ENCODE data around the gene CFAP210.

CFAP210 gene

DNA sequence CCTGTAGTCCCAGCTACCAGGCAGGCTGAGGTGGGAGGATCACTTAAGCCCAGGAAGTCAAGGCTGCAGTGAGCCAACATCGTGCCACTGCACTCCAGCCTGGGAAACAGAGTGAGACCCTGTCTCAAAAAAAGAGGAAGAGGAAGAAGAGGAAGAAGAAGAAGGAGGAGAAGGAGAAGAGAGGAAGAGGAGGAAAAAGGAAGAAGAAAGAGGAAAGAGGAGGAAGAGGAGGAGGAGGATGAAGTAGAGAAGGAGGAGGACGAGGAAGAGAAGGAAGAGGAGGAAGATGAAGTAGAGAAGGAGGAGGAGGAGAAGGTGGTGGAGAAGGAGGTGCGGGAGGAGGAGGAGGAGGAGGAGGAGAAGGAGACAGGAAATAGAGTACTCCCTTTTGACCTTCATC, 38.0 kb downstream of the CFAP210 start:
- ChIA-PET POLR2A (no interaction called here), CTCF (interaction anchor here (1.3 kb wide), 2 partner anchors 8 to 10 kb away, joined by 3 read pairs; no protein-coding TSS in a partner anchor)

DNA sequence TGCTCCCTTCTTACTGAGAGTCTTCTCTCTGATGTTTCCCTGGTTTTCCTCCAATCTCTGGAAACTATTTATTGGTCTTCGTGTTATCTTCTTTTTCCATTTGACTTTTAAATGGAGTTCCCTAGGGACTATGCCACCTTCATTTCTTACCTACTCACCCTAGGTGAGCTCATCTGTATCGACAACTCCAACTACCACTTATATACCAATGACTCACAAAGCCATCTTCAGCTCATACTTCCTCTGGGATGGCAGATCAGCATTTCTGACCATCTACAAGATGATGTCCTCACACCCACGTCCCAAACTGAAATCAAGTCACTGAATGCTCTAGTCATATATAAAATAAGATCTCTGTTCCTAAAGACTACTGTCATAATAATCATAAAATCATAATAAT, 40.6 kb downstream of the CFAP210 start:
- DNase-seq: no peak
- WGBS (ENCODE audit: insufficient coverage): 100% methylated on average over 2 of the region's 3 CpGs
- Histone ChIP-seq H3K9me3 (ENCODE audit: control extremely low read depth in 1 of 5, control insufficient read depth in 4 of 5, insufficient read depth in 2 of 5, low read depth in 1 of 5, low read length in 4 of 5) (no peaks in the 10 kb centered on the region), H3K36me3 (ENCODE audit: control insufficient read depth in 4 of 4, insufficient read depth in 4 of 4, low read length in 3 of 4) (no peaks in the 10 kb centered on the region), H3K27me3 (replicated peaks in 2 of 5; ENCODE audit: control insufficient read depth in 4 of 5, insufficient read depth in 5 of 5, low read length in 4 of 5) (no peaks in the 10 kb centered on the region), H3K4me3 (ENCODE audit: control insufficient read depth in 1 of 7, extremely low read depth in 1 of 7, insufficient read depth in 4 of 7, low read depth in 2 of 7, low read length in 6 of 7) (no peak overlapping the region), H3K27ac (ENCODE audit: insufficient read depth in 1 of 2, low read depth in 1 of 2, low read length in 2 of 2, poor library complexity in 1 of 2, severe bottlenecking in 2 of 2) (no peak overlapping the region), H3K4me1 (ENCODE audit: control extremely low read depth in 1 of 4, control insufficient read depth in 4 of 4, insufficient read depth in 4 of 4, low read length in 3 of 4) (peaks cover 0 to 5% (median 1%) of the 10 kb centered on the region in 4 experiments)
- ChIA-PET CTCF (interaction anchor here (1.4 kb wide), 1 partner anchor 10 kb away, joined by 3 read pairs; no protein-coding TSS in a partner anchor), POLR2A (no interaction called here)

More for the DNA sequence above, 38.0 kb downstream of the CFAP210 start:
- no peaks in the 10 kb centered on the region for H3K9me3 ChIP-seq (ENCODE audit: control extremely low read depth in 1 of 5, control insufficient read depth in 4 of 5, insufficient read depth in 2 of 5, low read depth in 1 of 5, low read length in 4 of 5)
- H3K4me3 ChIP-seq (ENCODE audit: control insufficient read depth in 1 of 7, extremely low read depth in 1 of 7, insufficient read depth in 4 of 7, low read depth in 2 of 7, low read length in 6 of 7): no peak overlapping the region
- H3K36me3 ChIP-seq (ENCODE audit: control insufficient read depth in 4 of 4, insufficient read depth in 4 of 4, low read length in 3 of 4): no peaks in the 10 kb centered on the region
- DNase-seq: no peak
- no peaks in the 10 kb centered on the region for H3K27me3 ChIP-seq (replicated peaks in 2 of 5; ENCODE audit: control insufficient read depth in 4 of 5, insufficient read depth in 5 of 5, low read length in 4 of 5)
- H3K27ac ChIP-seq (ENCODE audit: insufficient read depth in 1 of 2, low read depth in 1 of 2, low read length in 2 of 2, poor library complexity in 1 of 2, severe bottlenecking in 2 of 2): no peak overlapping the region
- peaks cover 0 to 18% (median 5%) of the 10 kb centered on the region in 4 experiments for H3K4me1 ChIP-seq (ENCODE audit: control extremely low read depth in 1 of 4, control insufficient read depth in 4 of 4, insufficient read depth in 4 of 4, low read length in 3 of 4)
- 76% methylated on average over 3 of the region's 3 CpGs for WGBS (ENCODE audit: insufficient coverage)

- Histone ChIP-seq H3K4me3 (ENCODE audit: control insufficient read depth in 1 of 7, extremely low read depth in 1 of 7, insufficient read depth in 4 of 7, low read depth in 2 of 7, low read length in 6 of 7) (no peak overlapping the region), H3K27ac (ENCODE audit: insufficient read depth in 1 of 2, low read depth in 1 of 2, low read length in 2 of 2, poor library complexity in 1 of 2, severe bottlenecking in 2 of 2) (no peak overlapping the region), H3K27me3 (replicated peaks in 2 of 5; ENCODE audit: control insufficient read depth in 4 of 5, insufficient read depth in 5 of 5, low read length in 4 of 5) (no peaks in the 10 kb centered on the region), H3K9me3 (ENCODE audit: control extremely low read depth in 1 of 5, control insufficient read depth in 4 of 5, insufficient read depth in 2 of 5, low read depth in 1 of 5, low read length in 4 of 5) (no peaks in the 10 kb centered on the region), H3K4me1 (ENCODE audit: control extremely low read depth in 1 of 4, control insufficient read depth in 4 of 4, insufficient read depth in 4 of 4, low read length in 3 of 4) (no peaks in the 10 kb centered on the region), H3K36me3 (ENCODE audit: control insufficient read depth in 4 of 4, insufficient read depth in 4 of 4, low read length in 3 of 4) (no peaks in the 10 kb centered on the region)
- POLR2A ChIA-PET: no interaction called here
- DNase-seq: no peak
- no CpG with 5 or more reads among the region's 1 CpG for WGBS (ENCODE audit: insufficient coverage)
- CTCF ChIA-PET: no interaction called here
Observed at GRCh38 chr2:169649278-169649677, 44.9 kb downstream of the CFAP210 start.

GRCh38 chr2:169647496-169647895, 46.7 kb downstream of the CFAP210 start:
- no peak for DNase-seq
- 100% methylated on average over 1 of the region's 2 CpGs for WGBS (ENCODE audit: insufficient coverage)
- H3K9me3 ChIP-seq (ENCODE audit: control extremely low read depth in 1 of 5, control insufficient read depth in 4 of 5, insufficient read depth in 2 of 5, low read depth in 1 of 5, low read length in 4 of 5): no peaks in the 10 kb centered on the region
- H3K36me3 ChIP-seq (ENCODE audit: control insufficient read depth in 4 of 4, insufficient read depth in 4 of 4, low read length in 3 of 4): no peaks in the 10 kb centered on the region
- CTCF ChIA-PET: no interaction called here
- H3K27ac ChIP-seq (ENCODE audit: insufficient read depth in 1 of 2, low read depth in 1 of 2, low read length in 2 of 2, poor library complexity in 1 of 2, severe bottlenecking in 2 of 2): no peak overlapping the region
- no peaks in the 10 kb centered on the region for H3K4me1 ChIP-seq (ENCODE audit: control extremely low read depth in 1 of 4, control insufficient read depth in 4 of 4, insufficient read depth in 4 of 4, low read length in 3 of 4)
- H3K4me3 ChIP-seq (ENCODE audit: control insufficient read depth in 1 of 7, extremely low read depth in 1 of 7, insufficient read depth in 4 of 7, low read depth in 2 of 7, low read length in 6 of 7): no peak overlapping the region
- no peaks in the 10 kb centered on the region for H3K27me3 ChIP-seq (replicated peaks in 2 of 5; ENCODE audit: control insufficient read depth in 4 of 5, insufficient read depth in 5 of 5, low read length in 4 of 5)
- POLR2A ChIA-PET: no interaction called here

DNA sequence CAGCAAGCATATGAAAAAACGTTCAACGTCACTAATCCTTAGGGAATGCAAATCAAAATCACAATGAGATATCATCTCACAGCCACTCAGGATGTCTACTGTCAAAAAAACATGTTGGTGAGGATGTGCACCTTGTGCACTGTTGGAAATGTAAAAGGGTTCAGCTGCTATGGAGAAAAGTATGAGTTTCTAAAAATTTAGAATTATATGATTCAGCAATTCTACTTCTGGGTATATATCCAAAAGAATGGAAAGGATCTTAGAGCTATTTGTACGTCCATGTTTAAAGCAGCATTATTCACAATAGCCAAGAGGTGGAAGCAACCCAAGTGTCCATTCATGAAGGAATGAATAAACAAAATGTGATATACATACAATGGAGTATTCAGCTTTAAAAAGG, 50.0 kb downstream of the CFAP210 start:
- Histone ChIP-seq H3K4me3 (ENCODE audit: control insufficient read depth in 1 of 7, extremely low read depth in 1 of 7, insufficient read depth in 4 of 7, low read depth in 2 of 7, low read length in 6 of 7) (no peak overlapping the region), H3K9me3 (ENCODE audit: control extremely low read depth in 1 of 5, control insufficient read depth in 4 of 5, insufficient read depth in 2 of 5, low read depth in 1 of 5, low read length in 4 of 5) (no peaks in the 10 kb centered on the region), H3K27ac (ENCODE audit: insufficient read depth in 1 of 2, low read depth in 1 of 2, low read length in 2 of 2, poor library complexity in 1 of 2, severe bottlenecking in 2 of 2) (no peak overlapping the region), H3K4me1 (ENCODE audit: control extremely low read depth in 1 of 4, control insufficient read depth in 4 of 4, insufficient read depth in 4 of 4, low read length in 3 of 4) (no peaks in the 10 kb centered on the region), H3K36me3 (ENCODE audit: control insufficient read depth in 4 of 4, insufficient read depth in 4 of 4, low read length in 3 of 4) (peaks cover 0 to 4% (median 1%) of the 10 kb centered on the region in 4 experiments), H3K27me3 (replicated peaks in 2 of 5; ENCODE audit: control insufficient read depth in 4 of 5, insufficient read depth in 5 of 5, low read length in 4 of 5) (no peaks in the 10 kb centered on the region)
- CTCF ChIA-PET: interaction anchor here (0.6 to 1.3 kb wide), 2 partner anchors 10 to 159 kb away, joined by 3 read pairs; no protein-coding TSS in a partner anchor
- no CpG with 5 or more reads among the region's 3 CpGs for WGBS (ENCODE audit: insufficient coverage)
- DNase-seq: no peak
- POLR2A ChIA-PET: no interaction called here

GRCh38 chr2:169641464-169641863, 52.7 kb downstream of the CFAP210 start:
- Histone ChIP-seq H3K27ac (ENCODE audit: insufficient read depth in 1 of 2, low read depth in 1 of 2, low read length in 2 of 2, poor library complexity in 1 of 2, severe bottlenecking in 2 of 2) (no peak overlapping the region), H3K9me3 (ENCODE audit: control extremely low read depth in 1 of 5, control insufficient read depth in 4 of 5, insufficient read depth in 2 of 5, low read depth in 1 of 5, low read length in 4 of 5) (no peaks in the 10 kb centered on the region), H3K27me3 (replicated peaks in 2 of 5; ENCODE audit: control insufficient read depth in 4 of 5, insufficient read depth in 5 of 5, low read length in 4 of 5) (no peaks in the 10 kb centered on the region), H3K4me3 (ENCODE audit: control insufficient read depth in 1 of 7, extremely low read depth in 1 of 7, insufficient read depth in 4 of 7, low read depth in 2 of 7, low read length in 6 of 7) (no peak overlapping the region), H3K36me3 (ENCODE audit: control insufficient read depth in 4 of 4, insufficient read depth in 4 of 4, low read length in 3 of 4) (peaks cover 0 to 20% (median 9%) of the 10 kb centered on the region in 4 experiments), H3K4me1 (ENCODE audit: control extremely low read depth in 1 of 4, control insufficient read depth in 4 of 4, insufficient read depth in 4 of 4, low read length in 3 of 4) (no peaks in the 10 kb centered on the region)
- DNase-seq: no peak
- no CpG with 5 or more reads among the region's 2 CpGs for WGBS (ENCODE audit: insufficient coverage)
- ChIA-PET CTCF (no interaction called here), POLR2A (interaction anchor here (0.8 kb wide), 1 partner anchor 15 kb away, joined by 3 read pairs; no protein-coding TSS in a partner anchor)

GRCh38 chr2:169640104-169640503, 54.1 kb downstream of the CFAP210 start:
- Histone ChIP-seq H3K9me3 (ENCODE audit: control extremely low read depth in 1 of 5, control insufficient read depth in 4 of 5, insufficient read depth in 2 of 5, low read depth in 1 of 5, low read length in 4 of 5) (no peaks in the 10 kb centered on the region), H3K27me3 (replicated peaks in 2 of 5; ENCODE audit: control insufficient read depth in 4 of 5, insufficient read depth in 5 of 5, low read length in 4 of 5) (no peaks in the 10 kb centered on the region), H3K4me1 (ENCODE audit: control extremely low read depth in 1 of 4, control insufficient read depth in 4 of 4, insufficient read depth in 4 of 4, low read length in 3 of 4) (no peaks in the 10 kb centered on the region), H3K27ac (ENCODE audit: insufficient read depth in 1 of 2, low read depth in 1 of 2, low read length in 2 of 2, poor library complexity in 1 of 2, severe bottlenecking in 2 of 2) (no peak overlapping the region), H3K36me3 (ENCODE audit: control insufficient read depth in 4 of 4, insufficient read depth in 4 of 4, low read length in 3 of 4) (peaks cover 0 to 34% (median 18%) of the 10 kb centered on the region in 4 experiments), H3K4me3 (ENCODE audit: control insufficient read depth in 1 of 7, extremely low read depth in 1 of 7, insufficient read depth in 4 of 7, low read depth in 2 of 7, low read length in 6 of 7) (no peak overlapping the region)
- 100% methylated on average over 2 of the region's 2 CpGs for WGBS (ENCODE audit: insufficient coverage)
- ChIA-PET POLR2A (interaction anchor here (0.8 kb wide), 1 partner anchor 55 kb away, joined by 3 read pairs; no protein-coding TSS in a partner anchor), CTCF (interaction anchor here (0.8 to 1.5 kb wide), 3 partner anchors 11 to 41 kb away, joined by 3 to 4 read pairs (median 3); no protein-coding TSS in a partner anchor)
- DNase-seq: no peak

Measured in common myeloid progenitor, CD34-positive (primary cell).